ENCODE measurements around the gene ATXN7L3. TPM values are rescaled to one million over a fixed set of nuclear protein-coding genes. Genes with fewer than 3 reads are reported as not detected.
A peak's percentile ranks its signal among the peaks of the same experiment; 100 is the strongest.

ATXN7L3 gene
- total RNA-seq, 1 experiment from 2014 or later = 86.7 TPM

GRCh38 chr17:44220213-44221083, 20.8 kb upstream of the ATXN7L3 start:
- CTCF ChIA-PET = interaction anchor here (0.8 to 2.4 kb wide), 7 partner anchors 10 to 125 kb away, joined by 3 to 10 read pairs (median 3); partner anchors contain the start of gene GRN
- RAD21 ChIA-PET (ENCODE audit: low non-redundant PET in 1 of 2, low total read pairs in 2 of 2, uncharacterized antibody in 2 of 2, unreplicated experiment in 2 of 2) = interaction anchor here in 1 of 2 experiments (0.7 kb wide), 1 partner anchor 49 kb away, joined by 3 read pairs; no protein-coding TSS in a partner anchor
- POLR2A ChIA-PET = interaction anchor here (0.5 to 2.5 kb wide), 9 partner anchors 14 to 736 kb away, joined by 3 to 8 read pairs (median 4); partner anchors contain the start of genes GRN, SLC25A39 and TMUB2
- Histone ChIP-seq H2AFZ (ENCODE audit: low read depth, low read length, poor library complexity, severe bottlenecking) (no peak overlapping the region), H4K20me1 (ENCODE audit: insufficient read depth) (no peaks in the 10 kb centered on the region), H3K36me3 (ENCODE audit: control insufficient read depth in 1 of 2, insufficient read depth in 2 of 2, low read length in 2 of 2) (peaks cover 10 to 17% of the 10 kb centered on the region in 2 experiments; a peak in 3 of 4 replicates), H3K9ac (ENCODE audit: low read length) (peak overlapping the region; percentile 84), H3K27ac (ENCODE audit: low read depth, low read length) (peak overlapping the region; percentile 100), H3K4me1 (ENCODE audit: control insufficient read depth in 1 of 2, insufficient read depth in 2 of 2, low read length in 2 of 2) (peaks cover 28 to 44% of the 10 kb centered on the region in 2 experiments), H3K9me3 (ENCODE audit: control insufficient read depth in 1 of 2, insufficient read depth in 1 of 2, low read depth in 1 of 2, low read length in 2 of 2) (no peaks in the 10 kb centered on the region), H3K27me3 (ENCODE audit: insufficient read depth, low read length) (no peaks in the 10 kb centered on the region), H3K9me2 (ENCODE audit: insufficient read depth) (no peaks in the 10 kb centered on the region), H3K4me3 (replicated peaks in 1 of 2; ENCODE audit: low read depth in 1 of 2, low read length in 2 of 2) (peak overlapping the region; percentile 71 to 73), H3K79me2 (ENCODE audit: insufficient read depth, low read length) (peaks cover 35% of the 10 kb centered on the region), H3K4me2 (ENCODE audit: low read length) (peak overlapping the region; percentile 90)
- no TSS peak for BruUV-seq (replicated peaks)
- intact Hi-C loops (cut with micrococcal nuclease) = no loop called here
- no peak for ATAC-seq
- DNase-seq (ENCODE audit: low read depth, low spot score) = no peak
- peak; percentile 29; the same call in 1 of the 2 replicates for TF ChIP-seq POLR2AphosphoS5 (IDR thresholded peaks at IDR 0.05; ENCODE audit: low read depth, low read length)
- TF ChIP-seq ZFX (IDR thresholded peaks at IDR 0.05) = peak; percentile 73
- no peak for TF ChIP-seq YY1 (IDR thresholded peaks at IDR 0.05; ENCODE audit: extremely low read depth, insufficient replicate concordance, low read depth, low read length)

DNA sequence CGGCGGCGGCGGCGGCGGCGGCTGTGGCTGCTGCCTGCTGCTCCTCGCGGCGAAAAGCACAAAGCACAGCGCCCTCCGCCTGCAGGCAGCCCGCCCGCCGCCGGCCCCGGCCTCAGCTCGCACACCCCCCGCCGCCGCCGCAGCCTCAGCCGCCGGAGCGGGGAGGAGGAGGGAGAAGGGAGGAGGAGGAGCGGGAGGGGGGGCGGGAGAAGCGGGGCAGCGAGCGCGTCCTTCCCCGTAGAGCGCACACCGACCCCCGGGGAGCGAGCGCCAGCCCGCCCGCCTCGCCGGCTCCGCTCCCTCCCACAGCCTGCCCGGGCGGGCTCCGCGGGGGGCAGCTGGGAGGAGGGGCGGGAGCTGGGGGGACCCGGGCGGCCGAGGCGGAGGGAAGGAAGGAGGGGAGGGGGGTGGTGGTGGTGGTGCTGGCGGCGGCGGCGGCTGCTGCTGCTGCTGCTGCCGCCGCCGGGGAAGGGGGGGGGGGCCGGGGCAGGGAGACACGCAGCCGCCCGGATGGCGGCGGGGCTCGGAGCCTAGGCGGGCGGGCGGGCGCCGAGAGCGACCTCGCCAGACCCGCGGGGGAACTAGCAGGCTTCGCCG, 20.0 kb upstream of the ATXN7L3 start, which contains the start of gene UBTF:
TSS of gene UBTF (minus strand) at position 60 of the 597 bp plus-strand sequence. CDS start 1,446 bp downstream, outside the sequence.
- Histone ChIP-seq H3K9ac (ENCODE audit: low read length) (peak within 1 kb of the TSS; percentile 84), H3K4me2 (ENCODE audit: low read length) (peak within 1 kb of the TSS; percentile 90), H3K9me3 (ENCODE audit: control insufficient read depth in 1 of 2, insufficient read depth in 1 of 2, low read depth in 1 of 2, low read length in 2 of 2) (no peaks in the 10 kb centered on the region), H3K4me1 (ENCODE audit: control insufficient read depth in 1 of 2, insufficient read depth in 2 of 2, low read length in 2 of 2) (peaks cover 28 to 44% of the 10 kb centered on the region in 2 experiments), H3K27me3 (ENCODE audit: insufficient read depth, low read length) (no peaks in the 10 kb centered on the region), H3K4me3 (replicated peaks in 1 of 2; ENCODE audit: low read depth in 1 of 2, low read length in 2 of 2) (peak within 1 kb of the TSS; percentile 71 to 73), H3K9me2 (ENCODE audit: insufficient read depth) (no peaks in the 10 kb centered on the region), H3K79me2 (ENCODE audit: insufficient read depth, low read length) (peaks cover 37% of the 10 kb centered on the region), H4K20me1 (ENCODE audit: insufficient read depth) (no peaks in the 10 kb centered on the region), H3K27ac (ENCODE audit: low read depth, low read length) (peak within 1 kb of the TSS; percentile 100), H3K36me3 (ENCODE audit: control insufficient read depth in 1 of 2, insufficient read depth in 2 of 2, low read length in 2 of 2) (peaks cover 17 to 25% of the 10 kb centered on the region in 2 experiments; a peak in 3 of 4 replicates), H2AFZ (ENCODE audit: low read depth, low read length, poor library complexity, severe bottlenecking) (no peak within 1 kb of the TSS)
- ChIA-PET CTCF (interaction anchor here (0.8 to 2.0 kb wide), 4 partner anchors 14 to 105 kb away, joined by 3 to 5 read pairs (median 3); partner anchors contain the start of gene SLC25A39), POLR2A (interaction anchor here (0.5 to 1.0 kb wide), 4 partner anchors 82 to 735 kb away, joined by 3 to 6 read pairs (median 3); no protein-coding TSS in a partner anchor), RAD21 (ENCODE audit: low non-redundant PET in 1 of 2, low total read pairs in 2 of 2, uncharacterized antibody in 2 of 2, unreplicated experiment in 2 of 2) (interaction anchor here in 1 of 2 experiments (0.7 kb wide), 1 partner anchor 48 kb away, joined by 3 read pairs; no protein-coding TSS in a partner anchor)
- TF ChIP-seq ZNF274 (IDR thresholded peaks at IDR 0.05; ENCODE audit: low read depth, low read length) (no peak), SIN3A (IDR thresholded peaks at IDR 0.05; ENCODE audit: low read depth) (peak; percentile 5; the same call in 1 of the 2 replicates)
- DNase-seq (ENCODE audit: low read depth, low spot score) = no peak
- ATAC-seq = peak; percentile 21
- BruUV-seq (replicated peaks) = no TSS peak
- intact Hi-C loops (cut with micrococcal nuclease) = loop anchor here (2.0 to 10.0 kb wide), 2 partner anchors 107 to 305 kb away; no protein-coding TSS in a partner anchor
